HG03159 (cell line): ENCODE measurements around the gene ADGRL3.
"Not testable (repeated sequence)": the region's sequence is repeated elsewhere in the genome, so short reads cannot be mapped to it uniquely, and the experiment has no call there.

ENCODE experiments used
- ATAC-seq: cut with Tn5 transposase; IDR thresholded peaks from one replicate; pipeline ENCODE4 v1.9.1; 2021; ENCODE audit warnings: mild to moderate bottlenecking, moderate library complexity; ENCODE audit not compliant: unreplicated experiment

The ADGRL3 gene

GRCh38 chr4:61204353-61205060 lies 4.4 kb downstream of the ADGRL3 start:
- no peak for ATAC-seq

DNA sequence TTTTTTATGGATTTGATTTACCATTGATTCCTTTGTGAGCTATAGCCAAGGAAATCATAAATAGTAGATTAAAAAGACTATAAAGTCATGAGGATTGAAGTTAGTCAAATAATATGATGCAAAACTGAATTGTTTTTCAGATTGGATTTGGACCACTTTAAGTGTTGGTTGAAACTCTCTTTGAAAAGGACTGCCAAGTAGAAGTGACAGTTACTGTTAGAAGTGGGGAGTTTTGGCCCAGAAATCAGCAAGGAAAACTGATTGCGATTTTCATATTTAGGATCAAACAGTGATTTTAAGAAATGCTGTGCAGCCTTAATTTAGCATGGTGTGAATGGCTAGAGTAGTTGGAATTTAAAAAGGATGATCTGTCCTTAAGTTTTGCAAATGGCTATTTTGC lies 4.9 kb downstream of the ADGRL3 start:
- ATAC-seq = no peak

GRCh38 chr4:61207156-61207555 lies 7.0 kb downstream of the ADGRL3 start:
- not testable (repeated sequence) for ATAC-seq

DNA sequence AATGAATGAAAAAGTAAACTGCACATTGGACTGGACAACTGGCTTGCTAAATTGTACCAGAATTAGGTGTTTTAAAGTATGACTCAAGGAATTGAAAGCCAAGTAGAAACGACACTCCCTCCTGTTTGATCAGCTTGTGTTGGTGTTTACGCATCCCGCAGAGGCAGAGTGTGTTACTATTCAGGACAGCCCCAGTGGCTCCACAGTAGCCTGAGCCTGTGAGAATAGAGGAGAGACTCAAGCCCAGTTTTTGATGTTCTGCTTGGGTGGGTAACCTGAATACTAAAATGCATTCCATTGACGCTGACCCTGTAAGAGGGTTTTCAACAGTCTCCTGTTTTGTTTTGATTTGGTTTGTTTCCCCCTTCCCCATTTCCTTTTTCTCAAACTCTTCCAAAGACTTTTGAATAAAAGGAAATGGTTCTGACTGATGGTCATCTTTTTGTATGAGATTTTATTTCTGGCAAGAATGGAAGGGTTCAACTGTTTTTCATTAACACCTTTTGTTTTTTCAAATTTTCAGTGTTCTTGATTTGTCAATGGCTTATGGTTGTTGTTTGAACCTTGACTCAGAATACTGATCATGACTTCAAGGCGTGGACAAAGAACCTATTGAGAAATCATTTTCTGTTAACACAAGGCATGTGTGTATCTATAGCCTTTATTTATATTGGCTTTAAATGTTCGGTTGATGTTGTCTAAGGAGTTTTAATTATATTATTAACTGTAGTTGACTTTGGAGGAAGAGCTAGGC lies 10.2 kb downstream of the ADGRL3 start:
- ATAC-seq = no peak

DNA sequence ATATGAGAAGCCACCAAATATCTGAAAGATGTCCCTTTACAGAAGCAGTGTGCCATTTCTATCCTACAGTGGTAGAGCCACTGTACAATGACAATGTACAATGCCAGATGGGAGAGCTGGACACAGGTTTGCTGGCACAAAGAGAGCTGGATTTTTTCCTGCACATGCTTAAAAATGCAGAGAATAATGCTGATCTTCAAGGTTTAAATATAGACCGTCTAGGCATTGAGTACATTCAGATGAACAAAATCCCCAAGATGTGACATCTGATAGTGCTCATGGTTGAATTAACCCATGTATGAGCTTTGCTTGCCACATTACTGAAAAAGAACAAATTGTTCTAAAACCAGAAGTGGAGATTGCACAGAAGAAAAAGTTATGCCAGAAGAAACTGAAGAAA lies 11.7 kb downstream of the ADGRL3 start:
- no peak for ATAC-seq

- no peak for ATAC-seq
These were observed 12.7 kb downstream of the ADGRL3 start for GRCh38 chr4:61212788-61213187.

- ATAC-seq = no peak
These were observed 14.6 kb downstream of the ADGRL3 start for GRCh38 chr4:61214680-61215079.

DNA sequence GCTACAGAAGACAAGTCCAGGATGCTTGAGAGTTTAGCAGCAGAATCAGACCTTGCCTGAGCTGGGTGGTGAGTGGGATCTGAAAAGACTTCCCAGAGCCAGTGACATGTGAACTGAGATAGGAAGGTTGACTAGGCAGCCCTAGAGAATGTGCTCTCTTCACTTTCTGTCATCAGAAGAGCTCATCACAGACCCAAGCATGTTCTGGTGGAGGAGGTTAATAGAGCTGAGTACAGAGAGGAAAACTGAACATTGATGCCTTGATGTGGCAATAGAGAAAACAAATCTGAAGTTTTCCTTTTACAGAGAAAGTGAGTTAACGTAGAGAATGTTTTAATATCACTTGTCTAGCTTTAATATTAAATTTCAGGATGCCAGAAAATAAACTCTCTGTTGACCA lies 17.1 kb downstream of the ADGRL3 start:
- ATAC-seq = no peak

DNA sequence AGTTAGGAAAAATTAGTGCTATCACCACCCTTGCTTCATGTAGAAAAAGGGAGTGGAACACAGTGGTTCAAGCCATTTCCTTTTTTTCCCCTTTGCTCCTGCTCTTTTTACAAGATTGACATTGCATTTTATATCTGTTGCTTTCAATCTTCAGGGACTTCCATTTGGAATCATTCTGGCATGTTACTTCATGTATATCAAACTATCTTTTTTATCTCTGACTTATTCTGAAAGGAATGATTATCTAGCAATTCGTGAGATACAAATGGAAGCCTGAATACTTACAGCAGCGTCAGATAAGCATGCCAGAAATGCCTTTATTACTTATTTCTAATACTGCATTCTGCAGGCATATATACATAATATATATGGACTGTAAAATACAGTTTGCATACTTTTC lies 20.4 kb downstream of the ADGRL3 start:
- no peak for ATAC-seq

- no peak for ATAC-seq
These were observed 23.3 kb downstream of the ADGRL3 start for GRCh38 chr4:61223385-61223784.

- no peak for ATAC-seq
These were observed 24.4 kb downstream of the ADGRL3 start for GRCh38 chr4:61224573-61224972.

DNA sequence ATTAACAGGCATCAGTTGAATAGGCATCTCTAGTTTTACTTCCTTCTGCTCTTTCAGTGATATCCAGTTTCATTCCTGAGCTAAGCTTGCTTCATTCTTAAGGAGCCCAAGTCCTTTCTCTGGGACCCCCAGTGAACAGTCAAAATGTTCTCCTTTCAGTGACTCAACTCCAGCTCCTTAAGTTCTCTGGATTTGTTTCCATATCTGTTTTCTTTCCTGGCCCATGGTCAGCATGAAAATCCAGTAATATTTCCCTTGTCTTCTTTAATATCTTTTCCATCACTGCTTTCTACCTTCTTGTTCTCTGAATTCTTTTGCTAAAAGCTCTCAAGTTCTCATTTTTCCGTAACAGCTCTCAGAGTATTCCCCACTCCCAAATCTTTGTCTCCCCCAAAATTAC lies 25.5 kb downstream of the ADGRL3 start:
- no peak for ATAC-seq

GRCh38 chr4:61231421-61231820 lies 31.3 kb downstream of the ADGRL3 start:
- ATAC-seq = no peak

GRCh38 chr4:61239250-61239649 lies 39.1 kb downstream of the ADGRL3 start:
- ATAC-seq = no peak

GRCh38 chr4:61243962-61244361 lies 43.8 kb downstream of the ADGRL3 start:
- no peak for ATAC-seq

DNA sequence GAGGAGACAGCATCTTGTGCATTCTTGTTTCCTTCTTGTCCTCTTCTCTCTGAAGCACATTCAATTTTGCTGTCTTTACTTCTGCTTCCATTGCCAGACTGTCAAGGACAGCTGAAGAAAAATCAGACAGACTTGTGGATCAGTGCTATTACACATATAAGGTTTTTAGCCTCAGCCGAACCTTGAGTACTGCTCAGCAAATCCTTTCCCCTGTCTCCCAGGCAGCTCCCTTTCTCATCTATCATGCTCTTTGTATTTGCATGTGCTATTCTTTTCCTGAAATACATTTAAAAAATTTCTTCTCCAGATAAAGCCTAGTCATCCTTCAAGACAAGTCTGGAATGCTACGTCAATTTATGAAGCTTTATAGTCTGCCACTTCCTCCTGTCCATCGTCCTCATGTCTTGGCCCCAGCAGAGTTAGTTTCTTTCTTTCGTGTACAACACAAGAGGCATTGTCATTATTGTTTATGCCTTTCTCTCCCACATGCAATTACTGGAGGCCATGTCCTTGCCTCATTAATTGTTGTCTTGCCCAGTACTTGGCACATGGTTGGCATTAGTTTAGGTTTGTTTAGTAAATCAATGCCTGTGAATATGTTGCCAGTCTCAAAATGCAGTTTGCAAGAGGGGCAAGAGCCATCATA lies 45.1 kb downstream of the ADGRL3 start:
- no peak for ATAC-seq

- no peak for ATAC-seq
These were observed 45.9 kb downstream of the ADGRL3 start for GRCh38 chr4:61246034-61246433.

DNA sequence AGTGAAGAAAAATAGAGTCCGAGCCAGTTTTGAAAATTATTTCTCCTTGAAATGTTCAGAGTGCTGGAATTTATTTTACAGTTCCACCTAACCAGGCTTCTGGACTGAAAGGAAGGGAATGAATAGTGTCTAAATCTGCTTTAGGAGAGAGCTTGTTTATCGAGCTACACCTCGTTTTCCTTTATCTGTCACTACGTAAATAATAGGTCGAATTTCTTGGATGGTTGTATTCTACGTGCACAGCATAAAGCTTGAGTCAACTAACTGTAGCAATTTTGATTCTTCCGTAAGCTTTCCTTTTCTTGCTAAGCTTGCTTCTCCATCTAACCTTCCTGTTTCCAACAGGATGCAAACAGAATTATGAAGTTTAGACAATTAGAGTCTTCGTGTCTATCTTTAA lies 48.6 kb downstream of the ADGRL3 start:
- ATAC-seq = no peak

DNA sequence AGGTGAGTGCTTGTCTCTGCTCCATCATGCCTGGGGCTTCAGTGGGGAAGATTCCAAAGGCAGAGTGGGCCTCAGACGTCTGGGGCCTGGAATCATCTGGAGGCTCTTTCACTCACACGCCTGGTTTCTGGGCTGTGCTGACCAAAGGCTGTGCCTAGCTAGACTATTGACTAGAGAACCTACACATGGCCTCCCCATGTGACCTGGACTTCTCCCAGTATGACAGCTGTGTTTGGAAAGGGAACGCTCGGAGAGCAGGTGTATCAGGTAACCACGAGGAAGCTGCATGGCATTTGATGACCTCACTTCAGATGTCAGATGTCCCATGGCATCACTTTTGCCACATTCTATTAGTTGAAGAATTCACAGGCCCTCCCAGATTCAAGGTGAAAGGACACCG lies 51.0 kb downstream of the ADGRL3 start:
- ATAC-seq = no peak

DNA sequence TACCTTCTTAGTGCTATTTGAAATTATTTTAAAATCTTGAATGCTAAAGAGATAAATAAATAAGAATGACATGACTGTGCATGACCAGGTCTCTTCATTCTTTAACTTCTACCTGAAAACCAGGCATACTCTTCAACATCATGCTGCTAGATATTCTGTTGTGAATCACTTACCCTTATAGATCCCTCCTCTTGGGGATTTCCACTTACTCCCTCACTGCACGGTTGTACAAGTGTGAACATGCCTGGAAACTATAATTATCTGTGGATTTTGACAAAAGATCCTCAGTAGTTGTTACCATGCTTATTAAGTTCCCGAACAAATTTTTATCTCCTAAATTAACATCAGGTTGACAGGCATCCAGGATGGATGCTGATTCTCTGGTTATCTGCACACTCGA lies 54.3 kb downstream of the ADGRL3 start:
- no peak for ATAC-seq

- ATAC-seq = no peak
These were observed 73.1 kb downstream of the ADGRL3 start for GRCh38 chr4:61273233-61273632.

DNA sequence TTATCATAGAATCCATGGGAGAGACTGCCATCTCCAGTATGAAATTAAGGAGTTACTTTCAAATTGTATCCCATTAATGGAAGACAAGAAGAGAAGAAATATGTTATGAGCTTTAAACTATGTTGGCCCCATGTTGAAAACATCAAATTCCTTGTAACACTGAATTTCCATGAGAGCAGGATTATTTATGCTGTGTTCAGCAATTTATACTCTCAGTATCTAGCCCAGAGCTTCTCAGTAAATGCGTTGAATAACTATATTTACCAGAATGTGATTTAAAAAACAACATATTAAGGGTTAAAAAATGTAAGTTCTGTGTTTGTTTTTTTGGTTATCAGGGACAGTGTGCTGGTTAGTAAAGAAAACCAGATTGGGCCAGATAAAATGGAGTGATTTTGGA lies 74.2 kb downstream of the ADGRL3 start:
- no peak for ATAC-seq
